Measurements from ENCODE around the gene SCLT1. TPM values are rescaled to one million over a fixed set of nuclear protein-coding genes. Genes with fewer than 3 reads are reported as not detected.
A peak's percentile ranks its signal among the peaks of the same experiment; 100 is the strongest.

The SCLT1 gene
- total and polyA plus RNA-seq, 2 of the 8 experiments (the other 6 are each of a cell fraction or from before 2014, with no cell fraction given), result 4.8 to 13.1 TPM

- no peak overlapping the region for H3K14ac ChIP-seq (ENCODE audit: insufficient read length)
- H3K18ac ChIP-seq (ENCODE audit: extremely low read depth, low read length), result no peak overlapping the region
- no peaks in the 10 kb centered on the region for H3K27me3 ChIP-seq (replicated peaks in 1 of 4; ENCODE audit: control insufficient read depth in 3 of 4, extremely low read depth in 1 of 4, insufficient read depth in 3 of 4, low read length in 3 of 4)
- FAIRE-seq (no peak), DNase-seq (ENCODE audit: low read depth in 1 of 2, low spot score in 2 of 2) (no peak)
- H3K4ac ChIP-seq (replicated peaks; ENCODE audit: insufficient read length, low read depth, low read length), result no peak overlapping the region
- H2BK12ac ChIP-seq (ENCODE audit: low read depth, low read length), result no peak overlapping the region
- H3K79me2 ChIP-seq (ENCODE audit: control insufficient read depth in 1 of 2, insufficient read depth in 2 of 2, low read length in 2 of 2), result no peaks in the 10 kb centered on the region
- no peak overlapping the region for H2AK5ac ChIP-seq (ENCODE audit: low read depth, low read length)
- no peak overlapping the region for H2BK120ac ChIP-seq (replicated peaks; ENCODE audit: low read depth, low read length)
- H3K36me3 ChIP-seq (ENCODE audit: control insufficient read depth in 2 of 4, insufficient read depth in 4 of 4, low read length in 3 of 4), result no peaks in the 10 kb centered on the region
- POLR2A ChIA-PET (ENCODE audit: partially characterized antibody), result no interaction called here
- no peak overlapping the region for H4K8ac ChIP-seq (ENCODE audit: extremely low read depth, insufficient read depth, low read length)
- no peak overlapping the region for H4K91ac ChIP-seq (replicated peaks; ENCODE audit: insufficient read length, low read length)
- H2BK15ac ChIP-seq (ENCODE audit: low read length), result no peak overlapping the region
- H2BK5ac ChIP-seq (ENCODE audit: low read depth, low read length), result no peak overlapping the region
- H4K5ac ChIP-seq (ENCODE audit: insufficient read length, low read depth, low read length), result no peak overlapping the region
- H3K23ac ChIP-seq (ENCODE audit: insufficient read length), result no peak overlapping the region
- H4K20me1 ChIP-seq (replicated peaks in 1 of 2; ENCODE audit: control insufficient read depth in 1 of 2, insufficient read depth in 2 of 2, low read length in 2 of 2), result no peaks in the 10 kb centered on the region
- TF ChIP-seq RAD21 (IDR thresholded peaks at IDR 0.05 in 1 of 2, conservative IDR thresholded peaks at IDR 0.05 in 1 of 2; ENCODE audit: low read depth in 2 of 2, low read length in 2 of 2) (peak; percentile 24 to 31; a peak in 3 of 4 replicates), KDM4A (IDR thresholded peaks at IDR 0.05; ENCODE audit: low read depth, low read length, severe bottlenecking) (no peak), KDM5A (IDR thresholded peaks at IDR 0.05; ENCODE audit: low read length) (no peak), TAF1 (IDR thresholded peaks at IDR 0.05; ENCODE audit: low read depth, low read length) (no peak), E2F6 (IDR thresholded peaks at IDR 0.05) (no peak)
- 88% methylated on average over 2 of the region's 2 CpGs; no CpG with 5 or more reads in 1 of the 2 experiments for WGBS, 2 experiments (ENCODE audit: extremely low coverage in 1 of 2, insufficient coverage in 1 of 2, insufficient read length in 1 of 2, insufficient replicate concordance in 2 of 2, low coverage in 1 of 2, low lambda C conversion rate in 2 of 2, missing lambda C conversion rate in 1 of 2)
- no peak overlapping the region for H2BK20ac ChIP-seq (ENCODE audit: low read length)
- no peak overlapping the region for H3K56ac ChIP-seq (replicated peaks; ENCODE audit: insufficient read length, low read depth, low read length)
- no peak overlapping the region for H3K4me2 ChIP-seq (ENCODE audit: insufficient read depth in 1 of 2, low read depth in 2 of 2, low read length in 2 of 2)
- H3K27ac ChIP-seq (ENCODE audit: low read depth, low read length), result no peak overlapping the region
- H3K9ac ChIP-seq (replicated peaks in 1 of 4; ENCODE audit: extremely low read depth in 1 of 4, low read depth in 3 of 4, low read length in 3 of 4), result no peak overlapping the region
- H3K23me2 ChIP-seq (ENCODE audit: low read depth, low read length), result no peaks in the 10 kb centered on the region
- CTCF ChIA-PET (ENCODE audit: partially characterized antibody), result interaction anchor here (0.7 to 1.4 kb wide), 6 partner anchors 16 to 222 kb away, joined by 3 to 4 read pairs (median 3); no protein-coding TSS in a partner anchor
- no peak overlapping the region for H3K4me3 ChIP-seq (ENCODE audit: extremely low read depth in 1 of 4, insufficient read depth in 2 of 4, low read depth in 3 of 4, low read length in 4 of 4)
- no peaks in the 10 kb centered on the region for H3K79me1 ChIP-seq (ENCODE audit: low read depth, low read length)
- no peaks in the 10 kb centered on the region for H3K4me1 ChIP-seq (replicated peaks in 1 of 4; ENCODE audit: control insufficient read depth in 3 of 4, insufficient read depth in 4 of 4, low read length in 3 of 4)
- no peaks in the 10 kb centered on the region for H3K9me3 ChIP-seq (ENCODE audit: insufficient read depth in 2 of 2, low read depth in 1 of 2, low read length in 1 of 2)
- H2AFZ ChIP-seq (ENCODE audit: low read length), result no peak overlapping the region
These were observed 47.2 kb upstream of the SCLT1 start for GRCh38 chr4:129140521-129140920.

All from H1 (cell line).